NB4 (cell line): Measurements from ENCODE around the gene ADAMTSL1.

Source experiments
- DNase-seq: peaks from one replicate; pipeline ENCODE4 v3.0.0; 2010; ENCODE audit warnings: low read depth
- H3K4me3 ChIP-seq: one replicate; pipeline ENCODE4 v1.5.1; 2011; ENCODE audit warnings: mild to moderate bottlenecking, low read depth, low read length, moderate library complexity
- CTCF ChIP-seq: IDR thresholded peaks from one replicate; pipeline ENCODE4 v1.5.1; 2012; ENCODE audit warnings: low read depth, low read length
- MAX ChIP-seq: IDR thresholded peaks from 2 replicates; pipeline ENCODE4 v1.6.1; 2011; ENCODE audit warnings: low read depth, low read length
- MYC ChIP-seq: IDR thresholded peaks from 2 replicates; pipeline ENCODE4 v1.6.1; 2011; ENCODE audit warnings: low read depth, low read length
- POLR2A ChIP-seq: IDR thresholded peaks from 2 replicates; pipeline ENCODE4 v1.6.1; 2011; ENCODE audit warnings: mild to moderate bottlenecking; ENCODE audit not compliant: insufficient read length; ENCODE audit errors: extremely low read depth

Gene ADAMTSL1

GRCh38 chr9:18472435-18472834 is 1.5 kb upstream of the ADAMTSL1 start:
- H3K4me3 ChIP-seq, result no peak overlapping the region
- DNase-seq, result no peak
- TF ChIP-seq MAX, result no peak
- no peak for TF ChIP-seq MYC
- no peak for TF ChIP-seq POLR2A
- TF ChIP-seq CTCF, result no peak

GRCh38 chr9:18472841-18473251 is 1.1 kb upstream of the ADAMTSL1 start:
- H3K4me3 ChIP-seq, result no peak overlapping the region
- no peak for TF ChIP-seq POLR2A
- TF ChIP-seq CTCF, result no peak
- no peak for TF ChIP-seq MYC
- TF ChIP-seq MAX, result no peak
- no peak for DNase-seq

DNA sequence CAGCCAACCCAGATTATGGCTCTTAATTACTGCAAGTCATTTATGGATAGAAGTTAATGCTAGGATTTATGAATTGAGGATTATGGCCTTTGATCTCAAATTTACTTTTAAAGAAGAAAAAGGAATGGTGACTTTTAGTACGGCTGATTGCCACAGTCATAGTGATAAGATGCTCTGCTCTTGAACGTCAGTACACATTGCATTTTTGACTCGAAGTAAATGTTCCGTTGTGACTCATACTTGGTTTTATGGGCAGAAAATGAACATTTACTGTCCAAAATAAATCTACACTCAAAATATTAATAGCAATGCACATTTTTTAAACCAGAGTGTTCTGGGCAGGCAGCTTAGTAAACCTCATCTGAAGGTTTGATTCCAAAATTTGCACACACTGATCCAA is 830 bp downstream of the ADAMTSL1 start:
- TF ChIP-seq MAX, result no peak
- no peak for TF ChIP-seq POLR2A
- TF ChIP-seq MYC, result no peak
- no peak for TF ChIP-seq CTCF
- DNase-seq, result no peak
- H3K4me3 ChIP-seq, result no peak overlapping the region

- no peak for TF ChIP-seq POLR2A
- TF ChIP-seq MAX, result no peak
- TF ChIP-seq CTCF, result no peak
- TF ChIP-seq MYC, result no peak
- no peak overlapping the region for H3K4me3 ChIP-seq
- no peak for DNase-seq
Observed at GRCh38 chr9:18477121-18477660, 3.2 kb downstream of the ADAMTSL1 start.

- no peak for DNase-seq
- TF ChIP-seq POLR2A (no peak), MAX (no peak), CTCF (no peak), MYC (no peak)
- no peak overlapping the region for H3K4me3 ChIP-seq
Observed at GRCh38 chr9:18477719-18478118, 3.8 kb downstream of the ADAMTSL1 start.
